Measurements from ENCODE around the gene PCIF1. TPM values are rescaled to one million over a fixed set of nuclear protein-coding genes. Genes with fewer than 3 reads are reported as not detected.

PCIF1 gene
- total and polyA plus RNA-seq, 7 donors = 26.4 to 39.3 (median 31.9) TPM

DNA sequence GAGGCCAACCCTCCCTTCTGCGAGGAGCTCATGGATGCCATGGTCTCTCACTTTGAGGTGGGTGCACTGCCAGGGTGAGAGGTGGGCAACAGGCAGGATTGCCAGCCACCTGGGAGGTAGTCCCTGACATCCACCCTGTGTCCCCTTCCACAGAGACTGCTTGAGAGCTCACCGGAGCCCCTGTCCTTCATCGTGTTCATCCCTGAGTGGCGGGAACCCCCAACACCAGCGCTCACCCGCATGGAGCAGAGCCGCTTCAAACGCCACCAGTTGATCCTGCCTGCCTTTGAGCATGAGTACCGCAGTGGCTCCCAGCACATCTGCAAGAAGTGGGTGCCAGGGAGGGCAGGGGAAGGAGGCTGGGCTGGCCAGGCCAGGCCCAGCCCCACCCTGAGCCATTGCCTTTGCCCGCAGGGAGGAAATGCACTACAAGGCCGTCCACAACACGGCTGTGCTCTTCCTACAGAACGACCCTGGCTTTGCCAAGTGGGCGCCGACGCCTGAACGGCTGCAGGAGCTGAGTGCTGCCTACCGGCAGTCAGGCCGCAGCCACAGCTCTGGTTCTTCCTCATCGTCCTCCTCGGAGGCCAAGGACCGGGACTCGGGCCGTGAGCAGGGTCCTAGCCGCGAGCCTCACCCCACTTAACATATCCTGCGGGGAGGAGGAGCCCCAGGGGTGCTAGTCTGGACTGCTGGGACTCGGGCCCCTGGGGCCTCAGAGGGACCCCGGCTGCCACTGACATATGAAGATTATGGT is 12.8 kb downstream of the PCIF1 start:
- H3K27me3 ChIP-seq = no peaks in the 10 kb centered on the region
- TF ChIP-seq POLR2AphosphoS5 (IDR thresholded peaks at IDR 0.05) (no peak), POLR2A (IDR thresholded peaks at IDR 0.05) (no peak), EP300 (IDR thresholded peaks at IDR 0.05) (no peak)
- TF ChIP-seq, protein P1, sequence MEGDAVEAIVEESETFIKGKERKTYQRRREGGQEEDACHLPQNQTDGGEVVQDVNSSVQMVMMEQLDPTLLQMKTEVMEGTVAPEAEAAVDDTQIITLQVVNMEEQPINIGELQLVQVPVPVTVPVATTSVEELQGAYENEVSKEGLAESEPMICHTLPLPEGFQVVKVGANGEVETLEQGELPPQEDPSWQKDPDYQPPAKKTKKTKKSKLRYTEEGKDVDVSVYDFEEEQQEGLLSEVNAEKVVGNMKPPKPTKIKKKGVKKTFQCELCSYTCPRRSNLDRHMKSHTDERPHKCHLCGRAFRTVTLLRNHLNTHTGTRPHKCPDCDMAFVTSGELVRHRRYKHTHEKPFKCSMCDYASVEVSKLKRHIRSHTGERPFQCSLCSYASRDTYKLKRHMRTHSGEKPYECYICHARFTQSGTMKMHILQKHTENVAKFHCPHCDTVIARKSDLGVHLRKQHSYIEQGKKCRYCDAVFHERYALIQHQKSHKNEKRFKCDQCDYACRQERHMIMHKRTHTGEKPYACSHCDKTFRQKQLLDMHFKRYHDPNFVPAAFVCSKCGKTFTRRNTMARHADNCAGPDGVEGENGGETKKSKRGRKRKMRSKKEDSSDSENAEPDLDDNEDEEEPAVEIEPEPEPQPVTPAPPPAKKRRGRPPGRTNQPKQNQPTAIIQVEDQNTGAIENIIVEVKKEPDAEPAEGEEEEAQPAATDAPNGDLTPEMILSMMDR (IDR thresholded peaks at IDR 0.05) = no peak
- H3K9me3 ChIP-seq = no peaks in the 10 kb centered on the region
- WGBS, 2 donors = 81 to 87% methylated on average over 29 of the region's 29 CpGs
- no peak for DNase-seq
- intact Hi-C loops (cut with DNase I) = no loop called here
- H3K27ac ChIP-seq = peak overlapping the region in 1 of 4 donors; percentile 27
- no peak overlapping the region for H3K4me3 ChIP-seq
- peaks cover 0 to 4% (median 0%) of the 10 kb centered on the region in 4 donors for H3K4me1 ChIP-seq
- H3K36me3 ChIP-seq = peaks cover 73 to 100% (median 88%) of the 10 kb centered on the region in 4 donors

DNA sequence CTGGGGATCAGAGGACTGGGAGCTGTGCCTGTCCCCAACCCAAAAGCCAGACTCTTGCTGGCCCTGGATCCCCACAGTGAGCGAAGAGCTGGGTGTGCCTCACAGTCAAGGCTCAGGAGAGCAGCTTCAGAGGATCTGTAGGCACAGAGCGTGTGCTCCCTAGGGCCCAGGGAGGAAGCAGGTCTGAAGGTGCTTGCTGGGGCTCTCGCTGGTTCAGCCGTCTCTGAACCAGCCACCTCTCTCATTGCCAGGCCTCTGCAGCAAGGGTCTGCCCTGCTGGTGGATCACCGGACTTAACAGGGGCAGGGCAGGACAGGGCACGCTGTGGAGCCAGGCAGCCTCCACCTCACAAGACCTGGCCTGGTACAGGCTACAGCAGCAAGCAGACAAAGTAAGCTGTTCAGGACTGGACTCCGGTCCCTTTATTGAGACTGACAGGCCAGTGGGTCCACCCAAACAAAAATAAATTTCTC is 13.8 kb downstream of the PCIF1 start:
- TF ChIP-seq EP300 (IDR thresholded peaks at IDR 0.05) (no peak), POLR2A (IDR thresholded peaks at IDR 0.05) (no peak), POLR2AphosphoS5 (IDR thresholded peaks at IDR 0.05) (peak in 1 of 4 donors; percentile 3)
- TF ChIP-seq, protein P1 (IDR thresholded peaks at IDR 0.05) = no peak
- DNase-seq = no peak
- intact Hi-C loops (cut with DNase I) = no loop called here
- Histone ChIP-seq H3K9me3 (no peaks in the 10 kb centered on the region), H3K27ac (no peak overlapping the region), H3K27me3 (no peaks in the 10 kb centered on the region), H3K4me1 (peaks cover 0 to 4% (median 0%) of the 10 kb centered on the region in 4 donors), H3K4me3 (no peak overlapping the region), H3K36me3 (peaks cover 78 to 100% (median 86%) of the 10 kb centered on the region in 4 donors)
- WGBS, 2 donors = 75 to 87% methylated on average over 7 of the region's 7 CpGs

DNA sequence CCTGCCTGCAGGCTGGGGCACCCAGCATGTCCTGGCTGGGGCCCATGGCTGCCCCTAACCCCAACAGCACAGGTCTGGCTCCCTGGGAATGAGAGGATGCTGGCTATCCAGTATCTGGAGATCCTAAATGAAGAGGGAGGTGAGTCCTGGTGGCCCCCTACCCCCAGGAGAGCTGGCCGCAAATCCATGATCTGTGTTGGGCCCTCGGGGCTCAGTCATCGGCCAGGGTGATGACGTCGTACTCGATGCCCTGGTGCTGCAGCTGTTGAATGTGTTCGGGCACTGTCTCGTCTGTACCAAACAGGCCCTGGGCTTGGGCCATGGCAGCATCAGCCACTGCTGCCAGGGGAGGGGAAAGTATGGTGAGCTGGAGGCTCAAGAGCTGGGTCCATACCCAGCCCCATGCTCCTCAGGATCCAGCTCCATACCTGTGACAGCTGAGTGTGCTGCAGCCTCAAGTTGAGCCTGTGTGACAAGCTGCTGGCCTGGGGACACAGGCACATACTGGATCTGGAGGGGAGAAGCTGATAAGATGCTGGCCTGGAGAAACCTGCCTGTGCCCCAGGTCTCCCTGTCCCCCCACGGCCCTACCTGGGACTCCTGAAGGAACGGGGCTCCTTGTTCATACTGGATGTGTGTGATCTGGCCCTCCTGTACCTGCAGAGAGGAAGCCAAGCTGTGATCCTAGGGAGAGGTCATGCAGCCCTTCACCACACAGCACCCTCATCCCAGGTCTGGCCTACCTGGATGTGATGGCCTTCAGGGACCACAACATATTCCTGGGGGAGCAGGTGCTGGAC is 14.5 kb downstream of the PCIF1 start:
- DNase-seq = no peak
- TF ChIP-seq, protein P1 (IDR thresholded peaks at IDR 0.05) = no peak
- TF ChIP-seq POLR2AphosphoS5 (IDR thresholded peaks at IDR 0.05) = peak in 2 of 4 donors; percentile 2 to 26
- TF ChIP-seq POLR2A (IDR thresholded peaks at IDR 0.05) = no peak
- no peaks in the 10 kb centered on the region for H3K9me3 ChIP-seq
- H3K4me1 ChIP-seq = peaks cover 0 to 4% (median 0%) of the 10 kb centered on the region in 4 donors
- intact Hi-C loops (cut with DNase I) = no loop called here
- WGBS, 2 donors = 78 to 82% methylated on average over 10 of the region's 10 CpGs
- H3K4me3 ChIP-seq = no peak overlapping the region
- no peaks in the 10 kb centered on the region for H3K27me3 ChIP-seq
- H3K36me3 ChIP-seq = peaks cover 76 to 100% (median 83%) of the 10 kb centered on the region in 4 donors
- H3K27ac ChIP-seq = no peak overlapping the region

DNA sequence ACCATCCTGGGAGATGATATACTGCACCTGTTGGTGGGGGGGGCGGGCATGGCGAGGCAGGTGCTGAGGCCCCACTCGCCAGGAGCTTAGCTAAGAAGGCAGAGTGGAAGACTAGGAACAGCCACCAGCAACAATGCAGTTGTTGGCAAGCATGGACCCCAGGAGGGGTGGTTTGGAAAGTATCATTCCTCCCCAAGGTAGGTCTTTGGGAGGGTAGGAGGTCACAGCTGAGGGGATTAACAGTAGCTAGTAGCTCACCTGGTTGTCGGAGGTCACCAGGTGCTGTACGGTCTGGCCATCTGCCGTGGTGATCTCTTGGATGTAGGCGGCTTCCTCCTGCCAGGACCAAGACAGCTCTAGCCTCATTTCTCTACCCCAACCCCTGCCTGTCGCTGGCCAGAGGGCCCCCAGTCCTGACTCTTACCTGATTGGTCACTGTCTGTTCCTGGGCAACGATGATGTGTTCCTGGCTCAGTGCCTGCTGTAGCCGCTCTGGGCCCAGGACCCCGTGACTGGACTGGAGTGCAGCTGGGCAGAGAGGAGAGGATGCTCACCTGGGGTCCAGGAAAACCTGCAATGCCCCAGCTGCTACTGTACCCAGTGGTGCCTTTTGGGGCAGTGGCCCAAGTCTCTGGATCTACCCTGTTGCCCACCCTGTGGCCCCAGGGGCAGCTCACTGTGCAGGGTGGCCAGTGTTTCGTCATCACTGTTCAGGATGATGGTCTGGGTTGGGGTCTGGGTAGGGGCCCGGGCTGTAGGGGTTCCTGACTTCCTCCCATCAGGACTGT is 15.3 kb downstream of the PCIF1 start:
- no peak for DNase-seq
- peaks cover 75 to 94% (median 76%) of the 10 kb centered on the region in 4 donors for H3K36me3 ChIP-seq
- no peak overlapping the region for H3K4me3 ChIP-seq
- H3K4me1 ChIP-seq = no peaks in the 10 kb centered on the region
- H3K9me3 ChIP-seq = no peaks in the 10 kb centered on the region
- peak in 3 of 4 donors; percentile 15 to 35 (median 17) for TF ChIP-seq POLR2AphosphoS5 (IDR thresholded peaks at IDR 0.05)
- no peak for TF ChIP-seq POLR2A (IDR thresholded peaks at IDR 0.05)
- no peak for TF ChIP-seq EP300 (IDR thresholded peaks at IDR 0.05)
- TF ChIP-seq, protein P1 (IDR thresholded peaks at IDR 0.05) = no peak
- no peaks in the 10 kb centered on the region for H3K27me3 ChIP-seq
- H3K27ac ChIP-seq = no peak overlapping the region
- 85 to 90% methylated on average over 13 of the region's 13 CpGs for WGBS, 2 donors
- intact Hi-C loops (cut with DNase I) = no loop called here
